Measurements from ENCODE around the gene NDUFAF3. TPM values are rescaled to one million over a fixed set of nuclear protein-coding genes. Genes with fewer than 3 reads are reported as not detected.

The NDUFAF3 gene
- total RNA-seq, 1 experiment from 2014 or later: 40.7 TPM

DNA sequence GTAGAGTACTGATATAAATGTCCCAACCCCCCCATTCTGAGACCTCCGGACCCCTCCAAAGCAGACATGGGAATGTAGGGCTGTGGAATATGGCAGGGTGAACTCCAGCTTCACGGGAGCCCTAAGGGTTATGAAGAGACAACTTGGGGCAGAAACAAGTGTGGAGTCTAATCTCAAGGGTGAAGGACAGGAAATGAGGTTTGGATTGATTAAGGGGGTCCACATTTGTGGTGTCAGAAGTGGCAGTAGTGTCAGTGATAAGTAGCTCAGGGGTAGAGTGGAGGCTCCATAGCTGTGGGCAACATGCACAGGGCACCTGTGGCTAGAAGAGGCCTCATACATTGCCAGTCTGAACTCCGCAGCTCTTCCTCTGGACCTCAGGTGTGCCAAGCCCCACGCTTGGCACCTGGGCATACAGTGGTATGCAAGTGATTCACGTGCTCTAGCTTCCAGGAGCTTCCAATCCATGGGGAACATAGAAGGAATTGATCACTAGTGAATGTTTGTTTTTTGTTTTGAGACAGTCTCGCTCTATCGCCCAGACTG, 36.0 kb upstream of the NDUFAF3 start:
- H4K91ac ChIP-seq (ENCODE audit: insufficient read length, low read depth, low read length): no peak overlapping the region
- H3K23me2 ChIP-seq (ENCODE audit: insufficient read length, low read depth, low read length, poor library complexity, severe bottlenecking): peaks cover 17% of the 10 kb centered on the region
- no peaks in the 10 kb centered on the region for H3K9me3 ChIP-seq (ENCODE audit: control insufficient read depth, low read depth, low read length)
- H3K18ac ChIP-seq (ENCODE audit: insufficient read length, low read depth, low read length): no peak overlapping the region
- no peaks in the 10 kb centered on the region for H4K20me1 ChIP-seq (ENCODE audit: control insufficient read depth, insufficient read depth, insufficient read length)
- TF ChIP-seq, protein P1, sequence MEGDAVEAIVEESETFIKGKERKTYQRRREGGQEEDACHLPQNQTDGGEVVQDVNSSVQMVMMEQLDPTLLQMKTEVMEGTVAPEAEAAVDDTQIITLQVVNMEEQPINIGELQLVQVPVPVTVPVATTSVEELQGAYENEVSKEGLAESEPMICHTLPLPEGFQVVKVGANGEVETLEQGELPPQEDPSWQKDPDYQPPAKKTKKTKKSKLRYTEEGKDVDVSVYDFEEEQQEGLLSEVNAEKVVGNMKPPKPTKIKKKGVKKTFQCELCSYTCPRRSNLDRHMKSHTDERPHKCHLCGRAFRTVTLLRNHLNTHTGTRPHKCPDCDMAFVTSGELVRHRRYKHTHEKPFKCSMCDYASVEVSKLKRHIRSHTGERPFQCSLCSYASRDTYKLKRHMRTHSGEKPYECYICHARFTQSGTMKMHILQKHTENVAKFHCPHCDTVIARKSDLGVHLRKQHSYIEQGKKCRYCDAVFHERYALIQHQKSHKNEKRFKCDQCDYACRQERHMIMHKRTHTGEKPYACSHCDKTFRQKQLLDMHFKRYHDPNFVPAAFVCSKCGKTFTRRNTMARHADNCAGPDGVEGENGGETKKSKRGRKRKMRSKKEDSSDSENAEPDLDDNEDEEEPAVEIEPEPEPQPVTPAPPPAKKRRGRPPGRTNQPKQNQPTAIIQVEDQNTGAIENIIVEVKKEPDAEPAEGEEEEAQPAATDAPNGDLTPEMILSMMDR (conservative IDR thresholded peaks at IDR 0.05): no peak
- H3K4ac ChIP-seq (ENCODE audit: low read depth, low read length): no peak overlapping the region
- Mint-ChIP-seq H3K27me3 (ENCODE audit: low read depth) (no peaks in the 10 kb centered on the region; the same call in 1 of the 2 replicates), H3K4me3 (no peak overlapping the region), H3K9me3 (no peaks in the 10 kb centered on the region), H3K4me1 (peaks cover 10% of the 10 kb centered on the region in 2 experiments), H3K27ac (peak overlapping the region in 2 of 3 experiments; percentile 34 to 54; a peak in 4 of 7 replicates), H3K36me3 (ENCODE audit: insufficient read depth in 1 of 3, low read depth in 3 of 3) (peaks cover 23 to 53% (median 34%) of the 10 kb centered on the region in 3 experiments)
- H3K4me2 ChIP-seq (ENCODE audit: insufficient read depth, insufficient read length, low read length): no peak overlapping the region
- H2AFZ ChIP-seq (ENCODE audit: low read length): no peak overlapping the region
- no peak overlapping the region for H2AK5ac ChIP-seq (ENCODE audit: insufficient read length, low read length)
- peaks cover 3% of the 10 kb centered on the region; the same call in 1 of the 2 replicates for H3K4me1 ChIP-seq (ENCODE audit: insufficient read depth, low read length)
- H2BK20ac ChIP-seq (ENCODE audit: low read depth, low read length, poor library complexity, severe bottlenecking): no peak overlapping the region
- H3K27me3 ChIP-seq (ENCODE audit: insufficient read depth, low read length): no peaks in the 10 kb centered on the region
- no peak overlapping the region for H2BK12ac ChIP-seq (ENCODE audit: insufficient read length, low read depth, low read length)
- H3K27ac ChIP-seq (ENCODE audit: insufficient read length, low read depth, low read length): no peak overlapping the region
- no CpG with 5 or more reads among the region's 7 CpGs for WGBS (ENCODE audit: extremely low coverage, insufficient read length, low lambda C conversion rate)
- H2BK5ac ChIP-seq (ENCODE audit: insufficient read length, low read length): no peak overlapping the region
- no peak overlapping the region for H3K9ac ChIP-seq (ENCODE audit: extremely low read depth, insufficient read length, low read length)
- no peak overlapping the region for H2BK120ac ChIP-seq (ENCODE audit: low read depth, low read length, poor library complexity, severe bottlenecking)
- DNase-seq: no peak
- no peak overlapping the region for H3K14ac ChIP-seq (ENCODE audit: insufficient read depth, low read length)
- no peak overlapping the region for H2BK15ac ChIP-seq (ENCODE audit: low read depth, low read length)
- H4K5ac ChIP-seq (ENCODE audit: insufficient read length, low read depth, low read length): no peak overlapping the region
- no peaks in the 10 kb centered on the region for H3K79me1 ChIP-seq (ENCODE audit: insufficient read depth, low read depth, low read length, poor library complexity, severe bottlenecking)
- H3T11ph ChIP-seq (ENCODE audit: low read length): no peak overlapping the region
- H3K23ac ChIP-seq (ENCODE audit: insufficient read length, low read depth, low read length): no peak overlapping the region
- H3K79me2 ChIP-seq (ENCODE audit: insufficient read depth, low read length): no peaks in the 10 kb centered on the region; the same call in 1 of the 2 replicates
- no peak overlapping the region for H3K56ac ChIP-seq (ENCODE audit: insufficient read length, low read depth, low read length)
- no peak overlapping the region for H4K8ac ChIP-seq (replicated peaks; ENCODE audit: insufficient read length, low read depth, low read length)

Data from H9 (cell line).